Activated CD8-positive, alpha-beta memory T cell treated with anti-CD3 and anti-CD28 coated beads, Interleukin-2, amount 50 U/mL, for 1 hour (primary cell): Measurements from ENCODE around the gene TRAF3IP1.
"Not testable (repeated sequence)": the region's sequence is repeated elsewhere in the genome, so short reads cannot be mapped to it uniquely, and the experiment has no call there.

ENCODE experiments used
- DNase-seq: peaks from one replicate; pipeline ENCODE4 v3.0.0-alpha.2; 2020; ENCODE audit errors: extremely low read depth

Gene TRAF3IP1

DNA sequence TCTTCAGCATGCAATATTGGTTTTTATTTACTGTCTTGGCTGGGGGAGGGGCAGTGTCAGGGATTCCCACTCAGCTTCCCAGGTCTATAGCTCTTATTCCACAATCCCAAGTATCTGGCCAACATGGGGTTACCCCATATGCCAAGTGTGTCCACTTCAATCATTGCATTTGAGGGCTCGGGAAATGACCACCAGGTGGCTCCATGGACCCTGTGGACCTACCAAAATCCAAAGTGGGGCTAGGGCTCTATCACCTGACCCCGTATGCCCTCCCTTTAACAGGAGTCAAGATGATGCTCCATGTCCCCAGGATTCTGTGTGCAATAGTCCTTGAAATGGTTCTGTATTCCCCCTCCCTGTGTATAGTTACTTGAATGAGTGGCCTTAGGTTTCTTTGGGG lies 12.1 kb upstream of the TRAF3IP1 start:
- DNase-seq: no peak

DNA sequence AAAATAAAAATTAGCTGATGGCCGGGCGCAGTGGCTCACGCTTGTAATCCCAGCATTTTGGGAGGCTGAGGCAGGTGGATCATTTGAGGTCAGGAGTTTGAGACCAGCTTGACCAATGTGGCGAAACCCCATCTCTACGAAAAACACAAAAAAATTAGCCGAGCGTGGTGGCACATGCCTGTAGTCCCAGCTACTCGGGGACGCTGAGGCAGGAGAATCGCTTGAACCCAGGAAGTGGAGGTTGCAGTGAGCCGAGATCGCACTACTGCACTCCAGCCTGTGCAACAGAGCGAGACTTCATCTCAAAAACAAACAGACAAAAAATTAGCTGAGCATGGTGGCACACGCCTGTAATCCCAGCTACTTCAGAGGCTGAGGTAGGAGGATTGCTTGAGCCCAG lies 9.6 kb upstream of the TRAF3IP1 start:
- DNase-seq: not testable (repeated sequence)

DNA sequence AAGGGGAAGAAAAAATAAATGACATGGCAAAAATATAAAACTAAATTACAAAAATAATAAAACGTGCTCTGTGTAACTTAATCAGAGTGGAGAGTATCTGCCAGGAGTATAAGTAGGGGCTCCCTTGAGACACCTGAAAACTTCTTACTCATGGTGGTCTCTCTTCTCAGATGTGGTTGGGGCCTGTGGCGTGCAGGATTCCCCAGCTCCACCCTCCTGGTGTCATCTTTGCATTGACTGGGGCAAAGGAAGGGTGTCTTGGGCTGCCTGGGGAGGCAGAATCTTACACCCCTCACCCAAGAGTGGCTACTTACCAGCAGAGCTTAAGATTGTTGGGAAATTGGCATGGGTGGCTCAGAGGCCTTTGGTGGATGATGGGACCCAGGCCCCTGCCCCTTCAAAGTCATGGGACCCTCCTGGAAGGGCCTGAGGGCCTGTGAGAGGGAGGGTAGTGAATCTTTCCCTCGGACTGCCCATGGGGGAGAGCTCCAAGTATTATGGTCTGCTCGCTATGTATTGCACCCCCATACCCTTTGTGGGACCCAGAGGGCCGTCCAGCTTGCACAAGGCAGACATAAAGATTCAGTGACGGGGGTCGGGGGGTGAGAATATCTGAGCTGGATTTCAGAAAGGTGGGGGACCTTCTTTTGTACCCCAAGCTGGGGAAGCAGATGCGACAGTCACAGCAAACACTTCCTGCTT lies 6.9 kb upstream of the TRAF3IP1 start:
- DNase-seq: no peak

DNA sequence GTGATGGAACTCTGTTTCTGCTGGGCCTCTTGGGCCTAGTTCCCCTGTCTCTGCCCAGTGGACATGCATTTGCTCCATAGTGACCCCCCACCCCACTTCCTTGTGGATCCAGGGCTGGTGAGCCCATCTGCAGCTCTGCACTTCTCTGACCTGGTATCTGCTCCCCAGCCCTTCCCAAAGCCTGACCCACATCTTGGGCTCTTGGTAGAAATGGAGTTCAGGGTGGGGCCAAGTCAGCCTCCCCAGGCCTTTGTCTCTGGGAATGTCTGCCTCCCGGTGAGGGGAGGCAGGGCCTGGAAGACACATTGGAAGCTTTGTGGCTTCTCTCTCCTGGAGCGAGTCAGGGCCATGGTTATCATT lies 6.3 kb upstream of the TRAF3IP1 start:
- DNase-seq: no peak

DNA sequence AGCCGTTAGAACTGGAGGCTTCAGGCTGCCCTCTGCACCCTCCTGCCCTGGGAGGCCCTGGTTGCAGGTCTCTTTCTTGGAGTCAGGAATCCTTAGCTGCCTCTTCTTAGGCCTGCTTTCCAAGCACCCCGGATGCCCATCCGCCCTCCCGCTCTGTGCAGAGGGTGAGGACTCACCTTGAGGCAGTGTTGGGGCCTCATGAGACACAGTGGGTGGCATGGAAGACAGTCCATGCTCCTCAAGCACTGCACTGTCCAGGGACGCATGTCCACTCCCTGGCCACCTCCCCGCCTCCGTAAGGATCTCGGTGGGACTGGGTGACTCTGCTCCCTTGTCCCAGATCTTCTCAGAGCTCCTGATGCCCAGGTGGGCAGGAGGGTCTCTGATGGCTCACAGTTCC lies 5.7 kb upstream of the TRAF3IP1 start:
- no peak for DNase-seq

DNA sequence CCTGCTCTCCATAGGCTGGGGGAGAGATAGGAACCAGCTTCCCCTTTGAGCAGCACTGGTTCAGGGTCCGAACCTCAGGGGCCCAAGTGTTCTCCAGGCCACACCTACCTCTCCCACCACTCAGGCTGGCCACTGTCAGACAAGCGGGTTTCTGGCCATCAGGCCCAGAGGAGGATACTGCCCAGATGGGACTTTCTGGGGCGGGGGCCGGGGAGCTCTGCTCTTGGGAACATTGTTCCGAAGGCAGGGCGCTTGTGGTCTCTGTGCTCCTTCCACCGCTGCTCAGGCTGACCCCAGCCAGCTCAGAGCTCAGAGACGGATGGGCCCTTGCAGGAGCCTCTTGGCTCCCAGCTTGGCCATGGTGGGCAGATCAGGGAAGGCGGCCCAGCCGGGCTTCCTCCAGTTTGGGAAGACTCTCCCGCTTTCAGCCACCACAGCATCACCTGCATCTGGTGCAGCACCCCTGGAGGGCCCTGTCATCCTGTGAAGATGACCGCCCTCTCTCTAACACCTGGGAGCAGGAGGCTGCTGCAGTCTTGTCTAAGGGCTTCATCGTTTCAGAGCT lies 5.2 kb upstream of the TRAF3IP1 start:
- DNase-seq: no peak

DNA sequence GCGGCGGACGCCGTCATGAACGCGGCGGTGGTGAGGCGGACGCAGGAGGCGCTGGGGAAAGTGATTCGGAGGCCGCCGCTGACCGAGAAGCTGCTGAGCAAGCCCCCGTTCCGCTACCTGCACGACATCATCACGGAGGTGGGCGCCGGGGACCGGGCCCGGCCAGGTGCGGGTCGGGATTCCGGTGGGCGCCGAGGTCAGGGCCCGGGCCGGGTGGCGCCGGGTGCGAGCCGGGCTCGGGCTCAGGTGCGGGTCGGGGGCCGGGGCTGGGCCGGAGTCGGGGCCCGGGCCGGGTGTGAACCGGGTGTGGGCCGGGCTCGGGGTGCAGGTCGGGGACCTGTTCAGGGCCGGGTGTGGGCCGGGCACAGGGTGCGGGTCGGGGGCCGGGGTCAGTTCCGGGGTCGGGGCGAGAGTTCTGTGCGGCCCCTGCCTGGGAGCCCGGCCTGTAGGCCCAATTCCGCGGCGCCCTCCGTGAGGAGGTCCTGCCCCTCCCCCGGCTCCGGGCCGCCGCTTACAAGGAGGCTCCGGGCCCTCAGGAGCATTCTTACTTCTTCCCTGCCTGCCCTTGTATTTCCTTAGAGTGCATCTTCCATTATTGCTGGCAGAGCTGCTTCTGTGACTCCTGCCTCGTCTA lies 447 bp downstream of the TRAF3IP1 start:
- DNase-seq: no peak

DNA sequence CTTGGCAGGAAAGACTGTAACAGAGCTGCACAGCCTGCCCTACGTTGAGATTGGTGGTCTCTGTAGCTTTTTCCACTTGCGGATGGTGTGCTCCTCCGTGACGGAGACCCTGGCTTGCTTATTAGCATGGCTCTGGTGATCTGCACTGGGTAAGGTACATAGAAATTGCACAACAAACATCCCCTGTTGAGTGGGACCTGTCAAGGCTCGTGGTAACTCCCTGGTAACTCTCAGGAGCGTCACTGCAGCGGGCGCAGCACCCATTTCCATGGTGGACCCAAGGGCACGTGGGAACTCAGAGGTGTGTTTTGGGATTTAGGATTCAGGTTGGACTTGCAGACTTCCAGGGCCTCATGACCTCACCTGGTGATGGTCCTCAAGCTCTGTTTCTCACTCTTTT lies 1.1 kb downstream of the TRAF3IP1 start:
- DNase-seq: no peak

DNA sequence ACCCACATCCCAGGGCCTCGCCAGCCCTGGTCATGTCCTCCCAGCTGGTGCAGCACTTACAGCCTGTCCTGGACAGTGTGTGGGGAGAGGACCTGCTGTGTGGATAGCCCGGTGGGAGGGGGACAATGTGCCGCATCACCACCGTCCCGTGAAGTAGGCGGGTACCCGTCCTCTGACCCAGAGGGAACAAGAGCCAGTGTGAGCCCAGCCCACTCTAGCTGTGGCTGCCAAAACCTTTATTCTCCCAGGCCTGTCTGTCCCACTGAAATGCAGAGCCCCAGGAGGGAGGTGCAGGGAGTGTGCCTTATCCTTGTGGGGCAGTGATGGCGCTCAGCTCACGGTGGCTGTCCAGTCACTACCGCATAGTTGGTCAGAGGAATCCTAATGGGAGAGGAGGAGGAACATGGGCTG lies 1.7 kb downstream of the TRAF3IP1 start:
- no peak for DNase-seq

DNA sequence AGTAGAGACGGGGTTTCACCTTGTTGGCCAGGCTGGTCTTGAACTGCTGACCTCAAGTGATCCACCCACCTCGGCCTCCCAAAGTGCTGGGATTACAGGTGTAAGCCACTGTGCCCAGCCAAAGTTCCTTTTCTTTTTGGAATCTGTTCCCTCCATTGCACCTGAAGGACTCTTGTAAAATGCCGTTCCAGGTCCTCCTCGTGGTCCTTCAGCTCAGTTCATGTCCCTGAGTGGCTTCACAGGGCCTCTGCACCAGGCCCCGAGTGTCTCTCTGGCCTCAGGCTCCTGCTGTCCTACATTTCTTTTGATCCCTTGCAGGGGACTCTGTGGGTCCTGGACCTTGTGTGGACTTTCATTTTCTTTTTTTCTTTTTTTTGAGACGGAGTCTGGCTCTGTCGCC lies 3.9 kb downstream of the TRAF3IP1 start:
- not testable (repeated sequence) for DNase-seq

DNA sequence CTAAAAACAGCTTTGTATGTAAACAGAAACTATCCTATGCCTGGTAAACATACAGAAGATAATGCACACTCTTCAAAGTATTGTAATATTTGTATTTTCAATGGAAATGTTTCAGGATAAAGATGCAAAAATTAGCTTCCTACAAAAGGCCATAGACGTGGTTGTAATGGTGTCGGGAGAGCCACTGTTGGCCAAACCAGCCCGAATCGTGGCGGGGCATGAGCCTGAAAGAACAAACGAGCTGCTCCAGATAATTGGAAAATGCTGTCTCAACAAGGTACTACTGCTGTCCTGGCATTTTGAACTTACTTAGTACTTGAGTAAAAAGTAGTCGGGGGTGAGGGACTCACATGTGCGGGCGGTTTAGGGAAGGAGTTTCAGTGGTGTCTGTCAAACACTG lies 5.4 kb downstream of the TRAF3IP1 start:
- DNase-seq: no peak

DNA sequence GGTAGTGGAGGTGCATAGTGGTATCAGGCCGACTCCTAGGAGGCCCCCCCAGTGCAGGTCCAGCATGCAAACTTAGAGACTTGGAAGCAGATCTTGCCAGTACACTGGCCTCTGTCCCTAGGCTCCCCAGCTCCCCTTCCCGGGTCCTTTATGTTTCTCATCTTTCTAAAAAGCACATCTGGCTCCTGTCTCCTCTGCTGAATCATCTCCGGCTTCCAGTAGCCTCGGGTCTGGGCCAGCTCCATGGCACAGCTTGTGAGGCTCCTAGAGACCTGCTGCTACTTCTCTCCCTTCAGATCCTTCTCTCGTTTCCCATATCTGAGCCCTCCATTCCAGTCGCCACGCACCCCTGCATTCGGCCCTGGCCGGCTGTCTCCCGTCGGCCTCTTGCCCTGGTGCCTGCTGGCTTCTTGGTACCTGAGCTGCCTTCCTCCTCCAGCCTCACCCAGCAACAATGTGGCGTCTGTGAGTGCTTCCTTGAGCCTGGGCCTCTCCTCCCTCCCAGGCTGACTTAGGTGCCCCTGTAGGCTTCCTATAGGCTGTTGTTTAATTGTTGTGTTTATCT lies 6.6 kb downstream of the TRAF3IP1 start:
- no peak for DNase-seq

DNA sequence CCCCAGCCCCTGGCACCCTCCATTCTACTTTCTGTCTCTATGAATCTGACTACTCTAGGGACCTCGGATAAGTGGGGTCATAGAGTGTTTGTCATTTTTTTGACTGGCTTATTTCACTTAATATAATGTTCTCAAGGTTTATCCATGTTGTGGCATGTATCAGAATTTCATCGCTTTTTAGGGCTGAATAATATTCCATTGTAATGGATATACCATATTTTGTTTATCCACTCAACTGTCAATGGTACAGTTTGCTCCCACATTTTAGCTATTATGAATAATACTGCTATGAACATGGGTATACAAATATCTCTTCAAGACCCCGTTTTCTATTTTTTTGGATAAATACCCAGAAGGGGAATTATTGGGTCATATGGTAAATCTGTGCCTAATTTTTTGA lies 7.4 kb downstream of the TRAF3IP1 start:
- no peak for DNase-seq

DNA sequence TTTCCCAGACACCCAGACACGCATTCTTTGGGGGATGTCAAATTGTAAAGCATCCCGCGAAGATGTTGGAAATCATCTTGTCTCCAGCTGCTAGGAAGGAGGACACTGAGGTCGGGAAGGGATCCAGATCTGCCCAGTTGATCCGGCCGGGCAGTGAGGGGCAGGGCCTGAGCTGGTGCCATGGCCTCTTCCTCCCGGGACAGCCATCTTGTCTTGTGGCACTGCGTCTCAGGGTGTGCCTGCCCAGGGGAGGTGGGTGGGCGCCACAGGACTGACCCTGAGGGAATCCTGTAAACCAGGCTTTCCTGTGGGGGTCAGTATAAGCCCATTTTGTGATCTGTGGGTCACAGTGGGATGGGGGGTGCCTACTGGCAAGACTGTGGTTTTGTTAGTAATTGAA lies 10.1 kb downstream of the TRAF3IP1 start:
- no peak for DNase-seq

DNA sequence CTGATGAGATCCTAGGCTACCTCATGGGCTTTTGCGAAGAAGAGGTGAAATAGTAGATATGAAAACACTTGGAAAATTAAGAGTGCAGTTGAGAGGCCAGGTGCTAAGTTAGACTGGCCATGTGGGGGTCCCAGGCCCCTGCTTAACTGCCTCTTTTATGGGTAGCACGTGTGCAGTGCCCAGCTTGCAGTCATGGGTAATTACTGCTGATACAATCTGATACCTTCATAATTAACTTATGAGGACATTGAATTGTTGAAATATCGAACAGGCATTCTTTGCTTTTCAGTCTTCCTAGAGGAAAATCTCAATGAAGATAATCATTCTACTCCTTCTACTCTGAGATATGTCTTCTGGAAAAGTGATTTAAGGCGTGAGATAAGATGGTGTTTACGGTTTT lies 11.6 kb downstream of the TRAF3IP1 start:
- DNase-seq: no peak

DNA sequence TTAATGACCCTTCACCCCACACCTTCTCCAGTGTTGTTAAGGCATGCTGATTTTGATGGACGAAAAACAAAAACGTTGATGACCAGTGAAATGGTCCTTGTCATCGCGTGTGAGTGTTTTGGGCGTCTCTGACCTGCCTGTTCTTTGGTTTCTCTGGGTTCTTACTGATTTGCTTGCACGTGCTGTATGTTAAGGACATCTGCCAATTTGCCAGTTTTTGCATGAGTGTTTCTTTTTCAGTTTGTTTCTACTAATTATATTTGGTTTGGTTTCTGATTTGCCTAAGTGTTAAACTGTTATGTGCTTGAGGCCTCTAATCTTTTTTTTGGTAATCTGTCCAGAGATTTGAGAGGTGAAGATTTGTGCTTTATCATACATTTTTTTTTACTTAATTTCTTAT lies 14.6 kb downstream of the TRAF3IP1 start:
- no peak for DNase-seq

DNA sequence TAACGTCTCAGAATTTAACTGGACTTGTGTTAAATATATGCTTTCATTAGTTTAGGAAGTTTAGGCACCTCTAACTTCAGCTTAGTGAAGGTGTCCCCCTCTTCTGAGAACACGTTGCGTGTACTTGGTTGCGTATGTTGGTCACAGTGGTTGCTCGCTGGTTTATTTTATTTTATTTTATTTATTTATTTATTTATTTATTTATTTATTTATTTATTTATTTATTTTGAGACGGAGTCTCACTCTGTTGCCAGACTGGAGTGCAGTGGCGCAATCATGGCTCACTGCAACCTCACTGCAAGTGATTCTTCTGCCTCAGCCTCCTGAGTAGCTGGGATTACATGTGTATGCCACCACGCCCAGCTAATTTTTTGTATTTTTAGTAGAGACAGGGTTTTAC lies 15.3 kb downstream of the TRAF3IP1 start:
- DNase-seq: not testable (repeated sequence)

DNA sequence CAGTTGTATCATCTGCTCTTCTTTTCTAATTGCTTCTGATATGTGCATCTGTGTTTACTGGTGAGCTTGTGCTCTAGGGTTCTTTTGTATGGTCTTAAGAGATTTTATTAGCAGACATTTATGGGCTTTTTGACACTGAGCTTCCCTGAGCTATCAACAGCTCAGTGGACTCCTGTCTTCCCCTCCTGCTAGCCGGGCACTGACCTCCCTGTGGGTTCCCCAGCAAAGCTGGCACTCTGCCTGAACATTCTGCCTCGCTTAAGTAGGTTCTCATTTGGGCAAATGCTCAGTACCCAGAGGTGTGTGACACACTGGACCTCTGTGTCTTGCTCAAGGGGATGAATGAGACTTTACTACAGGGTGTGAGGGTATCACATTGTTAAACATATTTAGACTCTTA lies 15.8 kb downstream of the TRAF3IP1 start:
- no peak for DNase-seq

DNA sequence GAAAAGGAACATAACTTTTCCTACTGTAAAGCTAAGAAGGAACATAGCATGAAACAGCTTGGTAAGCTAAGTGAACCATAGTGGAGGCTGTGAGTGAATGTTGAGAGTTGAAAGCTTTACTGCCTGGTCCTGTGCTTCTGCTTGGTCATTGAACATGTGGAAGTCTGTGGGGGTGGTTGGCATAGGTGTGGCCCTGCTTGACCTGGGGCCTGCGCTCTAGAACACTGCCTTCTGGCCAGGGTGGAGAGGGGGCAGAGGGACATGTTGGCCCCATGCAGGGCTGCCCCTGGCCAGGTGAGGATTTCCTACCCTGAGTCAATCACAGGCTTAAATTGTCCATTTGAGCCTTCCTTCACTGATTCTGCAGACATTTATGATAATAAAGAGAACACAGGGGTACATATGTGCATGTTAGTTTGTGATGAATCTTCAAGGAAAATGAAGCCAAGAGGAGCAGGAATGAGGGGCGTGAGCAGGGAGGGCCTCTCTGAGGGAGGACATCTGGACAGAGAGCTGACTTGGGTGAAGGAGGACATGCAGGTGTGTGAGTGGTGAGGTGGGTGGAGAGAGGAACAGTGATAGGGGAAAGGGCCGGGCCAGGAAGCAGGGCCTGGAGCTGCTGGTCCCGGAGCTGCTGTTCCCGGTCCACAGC lies 16.6 kb downstream of the TRAF3IP1 start:
- no peak for DNase-seq

DNA sequence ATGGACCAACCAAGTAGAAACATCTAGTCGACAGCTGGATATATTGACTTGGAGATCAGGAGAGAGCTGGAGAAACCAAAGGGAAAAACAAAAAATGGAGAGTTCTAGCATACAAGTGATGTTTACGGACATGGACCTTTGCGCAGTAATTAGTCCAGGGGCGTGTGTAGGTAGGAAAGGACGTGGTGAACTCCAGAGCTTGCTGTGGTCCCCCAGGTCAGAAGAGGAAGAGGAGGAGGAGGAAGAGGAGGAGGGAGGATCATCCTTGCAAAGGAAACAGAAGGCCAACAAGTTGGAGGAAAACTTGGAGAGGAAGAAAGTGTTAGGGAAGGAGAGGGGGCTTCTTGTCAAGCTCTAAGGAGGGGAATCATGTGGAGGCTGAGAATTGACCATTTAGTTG lies 17.5 kb downstream of the TRAF3IP1 start:
- no peak for DNase-seq

DNA sequence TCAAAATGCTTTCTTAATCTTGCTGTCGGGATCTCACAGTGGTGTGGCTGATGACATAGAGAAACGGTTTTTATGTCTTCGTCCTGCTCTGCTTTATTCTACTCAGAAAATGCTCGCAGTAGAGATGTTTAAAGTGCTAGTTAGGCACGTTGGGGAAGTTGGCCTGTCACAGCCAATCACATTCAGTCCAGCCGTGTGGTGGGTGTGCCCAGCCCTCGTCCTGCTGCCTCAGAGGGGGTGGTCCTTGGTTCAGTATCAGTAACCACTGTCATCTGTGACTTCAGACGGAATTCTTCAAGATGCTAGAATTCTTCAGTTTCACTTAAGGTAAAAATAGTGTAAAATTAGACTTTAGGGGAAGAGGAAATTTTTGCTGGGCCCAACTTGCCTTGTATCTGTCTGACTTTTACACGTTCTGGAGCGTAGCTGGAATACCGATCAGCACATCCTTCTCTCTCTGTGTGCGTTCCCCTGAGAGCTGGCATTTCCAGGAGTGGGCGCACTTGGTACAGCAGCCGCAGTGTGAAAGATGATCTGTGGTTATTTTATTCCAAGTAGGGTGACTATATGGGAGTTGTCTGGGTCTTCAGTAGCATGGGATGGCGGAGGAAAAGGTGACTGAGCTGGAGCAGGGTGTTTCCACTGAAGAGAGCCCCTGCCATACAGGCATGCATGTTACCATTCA lies 18.5 kb downstream of the TRAF3IP1 start:
- no peak for DNase-seq

DNA sequence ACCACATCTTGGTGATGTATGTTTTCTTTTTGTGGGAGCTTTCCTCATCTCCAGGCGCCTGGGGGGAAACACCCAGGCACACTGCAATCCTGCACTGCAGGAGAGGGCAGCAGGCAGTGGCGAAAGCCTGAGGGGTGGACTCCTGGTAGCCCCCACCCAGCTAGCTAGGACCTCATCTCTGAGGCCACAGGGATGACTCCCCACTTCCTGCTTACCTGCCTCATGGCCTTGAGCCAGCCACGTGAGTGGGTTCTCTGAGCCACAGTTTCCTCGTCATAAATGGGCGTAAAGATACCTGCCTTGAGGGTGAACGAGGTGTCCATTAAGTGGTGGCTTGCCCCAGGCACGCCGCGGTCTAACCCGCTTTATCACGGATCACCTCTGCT lies 19.1 kb downstream of the TRAF3IP1 start:
- no peak for DNase-seq
